HL-60 (cell line): Measurements from ENCODE around the gene YKT6.

ENCODE experiments used
- DNase-seq, 2 experiments: peaks; one replicate each; pipeline ENCODE4 v3.0.0-alpha.2; 2010 to 2020; ENCODE audit warnings: low read depth in 1 of 2, low spot score in 1 of 2
- H3K27ac ChIP-seq: fragments of 250-450 bp; sonication (Bioruptor Pico); replicated peaks from 2 replicates; pipeline ENCODE4 v1.5.1; 2020; ENCODE audit warnings: mild to moderate bottlenecking, moderate library complexity
- H3K27me3 ChIP-seq: fragments of 250-450 bp; sonication (Bioruptor Pico); 2 replicates; pipeline ENCODE4 v1.5.1; 2021; ENCODE audit warnings: mild to moderate bottlenecking, moderate library complexity; ENCODE audit not compliant: insufficient read depth, poor library complexity, severe bottlenecking
- H3K4me3 ChIP-seq: replicated peaks from 2 replicates; pipeline ENCODE4 v1.5.1; 2011; ENCODE audit warnings: mild to moderate bottlenecking, control low read depth, low read length; ENCODE audit not compliant: insufficient read depth
- CTCF ChIP-seq: IDR thresholded peaks from one replicate; pipeline ENCODE4 v1.5.1; 2011; ENCODE audit warnings: low read length, control low read depth, inconsistent platforms; ENCODE audit not compliant: insufficient read depth
- GABPA ChIP-seq: IDR thresholded peaks from 2 replicates; pipeline ENCODE4 v1.6.1; 2012; ENCODE audit warnings: low read depth
- POLR2AphosphoS5 ChIP-seq: IDR thresholded peaks from 2 replicates; pipeline ENCODE4 v1.6.1; 2012; ENCODE audit warnings: low read depth
- REST ChIP-seq: IDR thresholded peaks from 2 replicates; pipeline ENCODE4 v1.6.1; 2012; ENCODE audit warnings: low read depth; ENCODE audit not compliant: insufficient replicate concordance
- SPI1 ChIP-seq: IDR thresholded peaks from 2 replicates; pipeline ENCODE4 v1.6.1; 2012; ENCODE audit warnings: low read depth, mild to moderate bottlenecking, borderline replicate concordance
- long read RNA-seq: library from polyadenylated mRNA; unstranded; transcript quantifications from one replicate; pipeline ENCODE4 v2.0.0, GENCODE V29; 2020

YKT6 gene
- long read RNA-seq, transcript YKT6-201 (7 exons, 2,696 nt), result major isoform, 44 of 54 reads
- long read RNA-seq, partial matches to known transcripts, result 0 of 54 reads
- long read RNA-seq, other reads (novel, unspliced or antisense), result 8 of 54 reads

- H3K27me3 ChIP-seq, result no peaks in the 10 kb centered on the region
- H3K27ac ChIP-seq, result peak within 1 kb of the TSS; percentile 56
- peak; percentile 94 to 98 for DNase-seq
- peak within 1 kb of the TSS; percentile 99 for H3K4me3 ChIP-seq
- peak; percentile 55; the same call in 1 of the 2 replicates for TF ChIP-seq SPI1
- TF ChIP-seq GABPA, result peak; percentile 99
- TF ChIP-seq POLR2AphosphoS5, result peak; percentile 92
- TF ChIP-seq REST, result peak; percentile 36
- TF ChIP-seq CTCF, result no peak
These were observed at the start of gene YKT6 for GRCh38 chr7:44200699-44201461. TSS of gene YKT6 (plus strand) at chr7:44200978. CDS start at chr7:44201136, 158 bp downstream.

- Histone ChIP-seq H3K27ac (no peak overlapping the region), H3K27me3 (no peaks in the 10 kb centered on the region), H3K4me3 (no peak overlapping the region)
- TF ChIP-seq SPI1 (no peak), POLR2AphosphoS5 (no peak), REST (no peak), GABPA (no peak), CTCF (no peak)
- DNase-seq, result no peak
These were observed 48.8 kb upstream of the YKT6 start for GRCh38 chr7:44151956-44152355.

- Histone ChIP-seq H3K4me3 (no peak overlapping the region), H3K27ac (no peak overlapping the region), H3K27me3 (no peaks in the 10 kb centered on the region)
- no peak for DNase-seq
- TF ChIP-seq GABPA, result no peak
- no peak for TF ChIP-seq POLR2AphosphoS5
- TF ChIP-seq SPI1, result no peak
- no peak for TF ChIP-seq REST
- no peak for TF ChIP-seq CTCF
These were observed 47.5 kb upstream of the YKT6 start for GRCh38 chr7:44152971-44153947.
